SK-N-SH (cell line): ENCODE measurements around the gene RNU7-1. TPM values are rescaled to one million over a fixed set of nuclear protein-coding genes. Genes with fewer than 3 reads are reported as not detected.

ENCODE experiments used
- CTCF ChIA-PET: fragments of 300-600, 350-600 bp; formaldehyde crosslinking; extraction: SDS; loops from one replicate; lab custom pipeline; 2021; lab: Yijun Ruan, JAX
- POLR2A ChIA-PET: fragments of 350-600 bp; sonication (Branson Sonifier 250); formaldehyde crosslinking; extraction: SDS; loops from one replicate; lab custom pipeline; 2020; ENCODE audit warnings: antibody characterized with exemption, inconsistent platforms; lab: Yijun Ruan, JAX
- DNase-seq: peaks from one replicate; pipeline ENCODE4 v3.0.0; 2012
- H2AFZ ChIP-seq: fragments of 200-600 bp; sonication (generic); 2 replicates; pipeline ENCODE4 v1.8.1; 2016; ENCODE audit warnings: antibody characterized with exemption, mild to moderate bottlenecking, low read depth
- H3F3A ChIP-seq: fragments of 200-600 bp; sonication (generic); replicated peaks from 2 replicates; pipeline ENCODE3; 2016; ENCODE audit warnings: antibody characterized with exemption, mild to moderate bottlenecking; ENCODE audit not compliant: insufficient read depth
- H3K27ac ChIP-seq, 2 experiments: fragments of 200-500 bp in 1 of 2; fragments of 200-600 bp in 1 of 2; sonication (Bioruptor generic) in 1 of 2; sonication (generic), shearing (Covaris generic) in 1 of 2; 2 replicates each; pipeline versions ENCODE4 v1.5.1 to v1.6.1; 2014 to 2016; ENCODE audit warnings: low read depth in 2 of 2, inconsistent platforms in 1 of 2, low read length in 1 of 2, mild to moderate bottlenecking in 1 of 2, mixed read lengths in 1 of 2
- H3K27me3 ChIP-seq: fragments of 200-600 bp; sonication (generic), shearing (Covaris generic); 2 replicates; pipeline ENCODE4 v1.6.1; 2016; ENCODE audit warnings: mixed run types; ENCODE audit not compliant: insufficient read depth
- H3K36me3 ChIP-seq, 2 experiments: fragments of 200-500 bp in 1 of 2; fragments of 200-600 bp in 1 of 2; sonication (Bioruptor generic) in 1 of 2; sonication (generic) in 1 of 2; replicated peaks in 1 of 2; 2 replicates each; pipeline versions ENCODE3 to v1.5.1; 2014 to 2016; ENCODE audit warnings: low read length in 1 of 2, mild to moderate bottlenecking in 1 of 2; ENCODE audit not compliant: insufficient read depth in 2 of 2, control insufficient read depth in 1 of 2
- H3K4me1 ChIP-seq, 2 experiments: fragments of 200-500 bp in 1 of 2; fragments of 200-600 bp in 1 of 2; sonication (Bioruptor generic) in 1 of 2; sonication (generic), shearing (Covaris generic) in 1 of 2; 2 replicates each; pipeline versions ENCODE4 v1.5.1 to v1.6.1; 2014 to 2016; ENCODE audit warnings: low read depth in 1 of 2, low read length in 1 of 2, mixed run types in 1 of 2; ENCODE audit not compliant: insufficient read depth in 2 of 2, control insufficient read depth in 1 of 2
- H3K4me2 ChIP-seq: fragments of 200-600 bp; sonication (generic), shearing (Covaris generic); 2 replicates; pipeline ENCODE4 v1.6.1; 2017; ENCODE audit warnings: mixed run types
- H3K4me3 ChIP-seq, 2 experiments: fragments of 200-500 bp in 1 of 2; fragments of 200-600 bp in 1 of 2; sonication (Bioruptor generic) in 1 of 2; sonication (generic), shearing (Covaris generic) in 1 of 2; 2 replicates each; pipeline versions ENCODE4 v1.5.1 to v1.8.1; 2014 to 2016; ENCODE audit warnings: low read depth in 2 of 2, inconsistent platforms in 1 of 2, low read length in 1 of 2, mild to moderate bottlenecking in 1 of 2, mixed read lengths in 1 of 2, moderate library complexity in 1 of 2
- H3K79me2 ChIP-seq: fragments of 200-600 bp; sonication (generic); 2 replicates; pipeline ENCODE4 v1.8.1; 2017; ENCODE audit warnings: mild to moderate bottlenecking; ENCODE audit not compliant: insufficient read depth
- H3K9ac ChIP-seq: fragments of 200-600 bp; sonication (generic); 2 replicates; pipeline ENCODE4 v1.6.1; 2017; ENCODE audit warnings: mixed run types
- H3K9me2 ChIP-seq: fragments of 200-600 bp; sonication (generic); 2 replicates; pipeline ENCODE4 v1.6.1; 2017; ENCODE audit warnings: mixed run types
- H3K9me3 ChIP-seq: fragments of 200-600 bp; sonication (generic); 2 replicates; pipeline ENCODE4 v1.6.1; 2017; ENCODE audit warnings: mixed run types, mild to moderate bottlenecking, moderate library complexity
- H4K20me1 ChIP-seq: fragments of 200-600 bp; sonication (generic); 2 replicates; pipeline ENCODE4 v1.6.1; 2017; ENCODE audit warnings: mild to moderate bottlenecking, mixed run types; ENCODE audit not compliant: insufficient read depth
- CTCF ChIP-seq: fragments of 200-600 bp; sonication (generic); IDR thresholded peaks from 2 replicates; pipeline ENCODE4 v1.6.1; 2017; ENCODE audit warnings: antibody characterized with exemption, mild to moderate bottlenecking, moderate library complexity
- ELF1 ChIP-seq: IDR thresholded peaks from 2 replicates; pipeline ENCODE4 v1.4.0; 2012
- EP300 ChIP-seq, 2 experiments: IDR thresholded peaks; 2 replicates each; pipeline versions ENCODE4 v1.4.0 to v1.6.1; 2012; ENCODE audit warnings: borderline replicate concordance in 1 of 2, low read depth in 1 of 2, low read length in 1 of 2
- FOSL2 ChIP-seq: IDR thresholded peaks from 2 replicates; pipeline ENCODE4 v1.4.0; 2012; ENCODE audit warnings: low read depth, mild to moderate bottlenecking, moderate library complexity, borderline replicate concordance
- GATA2 ChIP-seq: sonication (generic); formaldehyde crosslinking; IDR thresholded peaks from 2 replicates; pipeline ENCODE4 v1.5.0; 2020; ENCODE audit warnings: mild to moderate bottlenecking, missing genetic modification reagents
- IRF3 ChIP-seq: fragments of 150-350 bp; IDR thresholded peaks from 2 replicates; pipeline ENCODE4 v1.6.1; 2016; ENCODE audit warnings: mild to moderate bottlenecking, low read depth, low read length
- MAX ChIP-seq: IDR thresholded peaks from 2 replicates; pipeline ENCODE4 v1.4.0; 2012; ENCODE audit warnings: low read depth
- MEF2A ChIP-seq: IDR thresholded peaks from 2 replicates; pipeline ENCODE4 v1.4.0; 2012; ENCODE audit warnings: low read depth, borderline replicate concordance
- MXI1 ChIP-seq: IDR thresholded peaks from 2 replicates; pipeline ENCODE4 v1.6.1; 2012; ENCODE audit warnings: mild to moderate bottlenecking, low read depth, low read length, improper control_type of control experiment
- NRF1 ChIP-seq: IDR thresholded peaks from 2 replicates; pipeline ENCODE4 v1.6.1; 2012; ENCODE audit warnings: low read depth, mild to moderate bottlenecking, low read length
- POLR2AphosphoS5 ChIP-seq: IDR thresholded peaks from 2 replicates; pipeline ENCODE4 v1.6.1; 2012; ENCODE audit warnings: low read depth, low read length
- RAD21 ChIP-seq: IDR thresholded peaks from 2 replicates; pipeline ENCODE4 v1.6.1; 2012; ENCODE audit warnings: mild to moderate bottlenecking, low read length
- REST ChIP-seq: IDR thresholded peaks from 2 replicates; pipeline ENCODE4 v1.6.1; 2012; ENCODE audit warnings: mild to moderate bottlenecking, low read depth, low read length, moderate library complexity
- RXRA ChIP-seq: IDR thresholded peaks from 2 replicates; pipeline ENCODE4 v1.4.0; 2012; ENCODE audit warnings: low read depth, mild to moderate bottlenecking, borderline replicate concordance
- SIN3A ChIP-seq: IDR thresholded peaks from 2 replicates; pipeline ENCODE4 v1.6.1; 2012; ENCODE audit warnings: low read depth, mild to moderate bottlenecking, low read length, moderate library complexity, borderline replicate concordance
- SMC3 ChIP-seq: IDR thresholded peaks from 2 replicates; pipeline ENCODE4 v1.6.1; 2012; ENCODE audit warnings: low read depth, low read length, improper control_type of control experiment
- TAF1 ChIP-seq: IDR thresholded peaks from 2 replicates; pipeline ENCODE4 v1.6.1; 2012; ENCODE audit warnings: low read depth, mild to moderate bottlenecking, low read length, moderate library complexity, borderline replicate concordance
- USF1 ChIP-seq: IDR thresholded peaks from 2 replicates; pipeline ENCODE4 v1.4.0; 2012; ENCODE audit warnings: low read depth, borderline replicate concordance
- ZBTB33 ChIP-seq: IDR thresholded peaks from 2 replicates; pipeline ENCODE4 v1.4.0; 2012; ENCODE audit warnings: low read depth, borderline replicate concordance
- WGBS: methylation state at CpG from one replicate; pipeline ENCODE4 v1.1.6; 2017; ENCODE audit warnings: low lambda C conversion rate; 5-methylcytosine and 5-hydroxymethylcytosine counted together
- polyA plus RNA-seq, 3 experiments: library from polyadenylated mRNA; depleted of rRNA; stranded (reverse); fragments of >200 nt; gene quantifications; 2 replicates each; pipeline ENCODE4 v1.2.3, GENCODE V29; 2012

Gene RNU7-1
- polyA plus RNA-seq, 1 of the 3 experiments (the other 2 are of a cell fraction) = not detected

- POLR2A ChIA-PET = no interaction called here
- Histone ChIP-seq H3K4me1 (no peaks in the 10 kb centered on the region; a peak in 1 of 4 replicates), H3K9me2 (no peaks in the 10 kb centered on the region), H4K20me1 (no peaks in the 10 kb centered on the region), H2AFZ (no peak overlapping the region), H3K4me2 (no peak overlapping the region), H3F3A (no peaks in the 10 kb centered on the region), H3K27ac (no peak overlapping the region), H3K36me3 (no peaks in the 10 kb centered on the region), H3K4me3 (no peak overlapping the region), H3K9me3 (no peaks in the 10 kb centered on the region), H3K79me2 (no peaks in the 10 kb centered on the region), H3K27me3 (no peaks in the 10 kb centered on the region), H3K9ac (no peak overlapping the region)
- 74% methylated on average over 6 of the region's 6 CpGs for WGBS
- no peak for DNase-seq
- CTCF ChIA-PET = interaction anchor here (0.9 to 1.4 kb wide), 2 partner anchors 11 to 344 kb away, joined by 3 read pairs; no protein-coding TSS in a partner anchor
- TF ChIP-seq SIN3A = no peak
- TF ChIP-seq RXRA = no peak
- TF ChIP-seq MEF2A = no peak
- no peak for TF ChIP-seq POLR2AphosphoS5
- TF ChIP-seq GATA2 (CRISPR knock-in tag) = no peak
- TF ChIP-seq TAF1 = no peak
- TF ChIP-seq ELF1 = no peak
- no peak for TF ChIP-seq CTCF
- no peak for TF ChIP-seq REST
- no peak for TF ChIP-seq EP300 (IDR thresholded peaks at IDR 0.05; ENCODE audit: borderline replicate concordance in 1 of 2, low read depth in 1 of 2, low read length in 1 of 2)
- TF ChIP-seq ZBTB33 = no peak
- TF ChIP-seq MXI1 = no peak
- no peak for TF ChIP-seq NRF1
- TF ChIP-seq RAD21 = no peak
- TF ChIP-seq IRF3 = no peak
- no peak for TF ChIP-seq SMC3
- no peak for TF ChIP-seq MAX
- no peak for TF ChIP-seq FOSL2
- no peak for TF ChIP-seq USF1
Measured at GRCh38 chr12:6896846-6897435, 46.7 kb upstream of the RNU7-1 start.
